GM12878 (cell line): ENCODE measurements around the gene CACNG8. TPM values are rescaled to one million over a fixed set of nuclear protein-coding genes. Genes with fewer than 3 reads are reported as not detected.

ENCODE experiments used
- ATAC-seq: fragments of 200-7000 bp; cut with Tn5 transposase; 3 replicates; pipeline ENCODE4 v1.9.1; 2020; ENCODE audit warnings: mild to moderate bottlenecking, moderate library complexity
- BruUV-seq: library from RNA; stranded (reverse); fragments of 400-500 nt; replicated peaks from 2 replicates; lab custom pipeline; 2021; lab: Mats Ljungman, UMichigan
- CTCF ChIA-PET: fragments of 300-600 bp; sonication (Branson Sonifier 250); formaldehyde crosslinking; extraction: SDS; loops from one replicate; lab custom pipeline; 2021; ENCODE audit warnings: inconsistent platforms; lab: Yijun Ruan, JAX
- POLR2A ChIA-PET: fragments of 350-600 bp; formaldehyde crosslinking; extraction: SDS; loops from one replicate; lab custom pipeline; 2021; ENCODE audit warnings: inconsistent platforms; lab: Charles Lee
- RAD21 ChIA-PET: fragments of 300-600 bp; sonication (Branson Sonifier 250); formaldehyde crosslinking; loops from one replicate; lab custom pipeline; 2023; ENCODE audit warnings: antibody characterized with exemption; ENCODE audit not compliant: unreplicated experiment; lab: Charles Lee
- SMC1A ChIA-PET: fragments of 300-600 bp; sonication (Branson Sonifier 250); formaldehyde crosslinking; loops from one replicate; lab custom pipeline; 2023; ENCODE audit not compliant: unreplicated experiment, uncharacterized antibody; lab: Charles Lee
- DNase-seq: peaks from one replicate; pipeline ENCODE4 v3.0.0-alpha.2; 2011; ENCODE audit warnings: low read depth, low spot score
- FAIRE-seq: peaks from 3 replicates; lab custom pipeline; 2011; peaks lifted over from hg19 to GRCh38; lab: Jason Lieb, UNC
- H2AFZ ChIP-seq: 2 replicates; pipeline ENCODE4 v1.6.0; 2011; ENCODE audit warnings: low read depth, low read length, control low read depth; ENCODE audit not compliant: control insufficient read depth
- H3K27ac ChIP-seq: 2 replicates; pipeline ENCODE4 v1.5.1; 2011; ENCODE audit warnings: control low read depth; ENCODE audit not compliant: control insufficient read depth, insufficient read depth
- H3K27me3 ChIP-seq, 2 experiments: replicated peaks in 1 of 2; 2 replicates each; pipeline versions ENCODE4 v1.6.0 to v1.6.1; 2011; ENCODE audit warnings: low read length in 1 of 2; ENCODE audit not compliant: control insufficient read depth in 2 of 2, insufficient read depth in 2 of 2
- H3K36me3 ChIP-seq, 2 experiments: 2 replicates each; pipeline ENCODE4 v1.5.1; 2011; ENCODE audit warnings: low read length in 1 of 2; ENCODE audit not compliant: control insufficient read depth in 2 of 2, insufficient read depth in 2 of 2
- H3K4me1 ChIP-seq: 2 replicates; pipeline ENCODE4 v1.6.1; 2011; ENCODE audit warnings: mild to moderate bottlenecking, low read length, moderate library complexity, mixed read lengths; ENCODE audit not compliant: control insufficient read depth, insufficient read depth
- H3K4me2 ChIP-seq: 2 replicates; pipeline ENCODE4 v1.6.0; 2011; ENCODE audit warnings: control low read depth; ENCODE audit not compliant: control insufficient read depth, insufficient read depth
- H3K4me3 ChIP-seq: fragments of 200-600 bp; sonication (generic); 2 replicates; pipeline ENCODE4 v1.5.1; 2016
- H3K79me2 ChIP-seq: 2 replicates; pipeline ENCODE4 v1.6.0; 2011; ENCODE audit warnings: low read length; ENCODE audit not compliant: control insufficient read depth, insufficient read depth
- H3K9ac ChIP-seq: 2 replicates; pipeline ENCODE4 v1.8.0; 2011; ENCODE audit warnings: low read length, control low read depth, mixed read lengths; ENCODE audit not compliant: control insufficient read depth, insufficient read depth
- H3K9me3 ChIP-seq: replicated peaks from 3 replicates; pipeline ENCODE4 v1.5.1; 2011; ENCODE audit warnings: mild to moderate bottlenecking, low read length; ENCODE audit not compliant: control insufficient read depth, insufficient read depth
- H4K20me1 ChIP-seq: 2 replicates; pipeline ENCODE4 v1.6.0; 2011; ENCODE audit not compliant: control insufficient read depth, insufficient read depth
- BCLAF1 ChIP-seq: fragments of 450-650 bp; IDR thresholded peaks from 2 replicates; pipeline ENCODE4 v1.6.1; 2017; ENCODE audit warnings: antibody characterized with exemption, mild to moderate bottlenecking, moderate library complexity
- E2F4 ChIP-seq: IDR thresholded peaks from 2 replicates; pipeline ENCODE4 v1.6.1; 2012; ENCODE audit warnings: low read depth, low read length, improper control_type of control experiment
- LARP7 ChIP-seq: fragments of 450-650 bp; IDR thresholded peaks from 2 replicates; pipeline ENCODE4 v1.6.1; 2017; ENCODE audit warnings: mild to moderate bottlenecking
- MEF2B ChIP-seq: fragments of 450-650 bp; IDR thresholded peaks from 2 replicates; pipeline ENCODE4 v1.6.1; 2018; ENCODE audit warnings: mild to moderate bottlenecking, moderate library complexity; ENCODE audit not compliant: partially characterized antibody, poor library complexity, severe bottlenecking
- MYC ChIP-seq: IDR thresholded peaks from 2 replicates; pipeline ENCODE4 v1.6.1; 2011; ENCODE audit warnings: mild to moderate bottlenecking, low read length, moderate library complexity, inconsistent platforms; ENCODE audit not compliant: insufficient read depth, insufficient replicate concordance, insufficient read length, severe bottlenecking
- POLR2AphosphoS2 ChIP-seq: IDR thresholded peaks from 2 replicates; pipeline ENCODE4 v1.6.1; 2011; ENCODE audit warnings: low read depth, mild to moderate bottlenecking, low read length, improper control_type of control experiment, moderate library complexity
- ZBTB40 ChIP-seq: fragments of 450-650 bp; IDR thresholded peaks from 2 replicates; pipeline ENCODE4 v1.6.1; 2016; ENCODE audit warnings: mild to moderate bottlenecking, moderate library complexity, borderline replicate concordance
- WGBS: methylation state at CpG from one replicate; pipeline ENCODE4 v1.1.6; 2016; ENCODE audit warnings: low lambda C conversion rate; ENCODE audit not compliant: insufficient replicate concordance, insufficient coverage; ENCODE audit errors: missing lambda C conversion rate; 5-methylcytosine and 5-hydroxymethylcytosine counted together
- in situ Hi-C: fragments of 300-500 bp; cut with MboI; formaldehyde crosslinking; loops from 9 replicates; pipeline ENCODE4 v1.14.3; 2018; ENCODE audit warnings: mixed read lengths
- intact Hi-C: fragments of 100-400 bp; cut with micrococcal nuclease; formaldehyde crosslinking; loops from one replicate; pipeline ENCODE4 v1.14.2; 2022; ENCODE audit not compliant: unreplicated experiment
- polyA plus RNA-seq, 11 experiments: library from polyadenylated mRNA; depleted of rRNA in 4 of 11; unstranded in 6 of 11; stranded (reverse) in 5 of 11; fragments of >200 nt; fragmentation: Nextera tagmentation in 4 of 11; fragmentation: Illumina TruSeq in 1 of 11; extraction: Ambion mirVana in 4 of 11; extraction: Trizol in 1 of 11; gene quantifications; 1 replicate in 1 of 11; 2 replicates in 10 of 11; pipeline versions ENCODE4 v1.2.1 to v1.2.3, GENCODE V29; 2011 to 2016; ENCODE audit warnings: inconsistent platforms in 2 of 11, missing spikeins in 2 of 11, low read depth in 1 of 11
- total RNA-seq, 4 experiments: library from RNA; depleted of rRNA in 3 of 4; stranded (reverse); fragments of >200 nt in 3 of 4; fragmentation: Illumina TruSeq in 1 of 4; extraction: Trizol in 1 of 4; gene quantifications; 2 replicates each; pipeline versions ENCODE4 v1.2.1 to v1.2.3, GENCODE V29; 2013 to 2021

The CACNG8 gene
- total and polyA plus RNA-seq, 10 of the 15 experiments (the other 5 are each of a cell fraction or from before 2014, with no cell fraction given): not detected

GRCh38 chr19:53966931-53967330 is 4.2 kb downstream of the CACNG8 start:
- no peaks in the 10 kb centered on the region for H3K36me3 ChIP-seq
- intact Hi-C loops (no loop called here), in situ Hi-C loops (no loop called here)
- H4K20me1 ChIP-seq: no peaks in the 10 kb centered on the region
- TF ChIP-seq LARP7 (no peak), ZBTB40 (no peak), MYC (no peak), BCLAF1 (no peak), POLR2AphosphoS2 (no peak), MEF2B (no peak), E2F4 (no peak)
- TF ChIP-seq, all 136 proteins: peak for 0
- 52% methylated on average over 7 of the region's 7 CpGs for WGBS
- DNase-seq (no peak), FAIRE-seq (no peak), ATAC-seq (no peak)
- ChIA-PET SMC1A (no interaction called here), POLR2A (no interaction called here), CTCF (no interaction called here), RAD21 (no interaction called here)
- BruUV-seq: no TSS peak
- H3K27me3 ChIP-seq: no peaks in the 10 kb centered on the region
- H3K9ac ChIP-seq: no peak overlapping the region
- H3K4me1 ChIP-seq: no peaks in the 10 kb centered on the region
- H3K4me2 ChIP-seq: no peak overlapping the region
- H3K9me3 ChIP-seq: no peaks in the 10 kb centered on the region; the same call in 2 of the 3 replicates
- no peaks in the 10 kb centered on the region for H3K79me2 ChIP-seq
- H3K27ac ChIP-seq: no peak overlapping the region
- no peak overlapping the region for H2AFZ ChIP-seq
- H3K4me3 ChIP-seq: no peak overlapping the region
